A172 (cell line): ENCODE data around the gene TMEM80. TPM values are rescaled to one million over a fixed set of nuclear protein-coding genes. Genes with fewer than 3 reads are reported as not detected.
"Not testable (repeated sequence)": the region's sequence is repeated elsewhere in the genome, so short reads cannot be mapped to it uniquely, and the experiment has no call there.

ENCODE experiments used
- DNase-seq: peaks from one replicate; pipeline ENCODE4 v3.0.0-alpha.2; 2015; ENCODE audit warnings: low spot score
- total RNA-seq: library from RNA; depleted of rRNA; stranded (reverse); fragments of >200 nt; shearing (Covaris generic); gene quantifications from 2 replicates; pipeline ENCODE4 v1.2.3, GENCODE V29; 2014

TMEM80 gene
- total RNA-seq, 1 experiment from 2014 or later = 17.1 TPM

DNA sequence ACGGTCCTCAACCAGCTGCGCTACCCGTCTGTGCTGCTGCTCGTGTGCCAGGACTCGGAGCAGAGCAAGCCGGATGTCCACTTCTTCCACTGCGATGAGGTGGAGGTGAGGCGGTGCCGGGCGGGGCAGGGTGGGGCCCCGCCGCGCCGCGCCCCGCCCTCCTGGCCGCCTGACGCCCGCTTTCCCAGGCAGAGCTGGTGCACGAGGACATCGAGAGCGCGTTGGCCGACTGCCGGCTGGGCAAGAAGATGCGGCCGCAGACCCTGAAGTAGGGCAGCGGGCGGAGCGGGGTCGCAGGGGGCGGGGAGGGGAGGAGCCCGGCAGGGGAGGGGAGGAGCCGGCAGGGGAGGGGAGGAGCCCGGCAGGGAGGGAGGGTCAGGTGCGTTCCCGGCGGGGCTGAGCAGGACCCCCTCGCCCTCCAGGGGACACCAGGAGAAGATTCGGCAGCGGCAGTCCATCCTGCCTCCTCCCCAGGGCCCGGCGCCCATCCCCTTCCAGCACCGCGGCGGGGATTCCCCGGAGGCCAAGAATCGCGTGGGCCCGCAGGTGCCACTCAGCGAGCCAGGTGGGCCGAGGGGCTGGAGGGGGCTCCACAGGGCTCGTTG is 25.1 kb downstream of the TMEM80 start:
- DNase-seq = no peak

DNA sequence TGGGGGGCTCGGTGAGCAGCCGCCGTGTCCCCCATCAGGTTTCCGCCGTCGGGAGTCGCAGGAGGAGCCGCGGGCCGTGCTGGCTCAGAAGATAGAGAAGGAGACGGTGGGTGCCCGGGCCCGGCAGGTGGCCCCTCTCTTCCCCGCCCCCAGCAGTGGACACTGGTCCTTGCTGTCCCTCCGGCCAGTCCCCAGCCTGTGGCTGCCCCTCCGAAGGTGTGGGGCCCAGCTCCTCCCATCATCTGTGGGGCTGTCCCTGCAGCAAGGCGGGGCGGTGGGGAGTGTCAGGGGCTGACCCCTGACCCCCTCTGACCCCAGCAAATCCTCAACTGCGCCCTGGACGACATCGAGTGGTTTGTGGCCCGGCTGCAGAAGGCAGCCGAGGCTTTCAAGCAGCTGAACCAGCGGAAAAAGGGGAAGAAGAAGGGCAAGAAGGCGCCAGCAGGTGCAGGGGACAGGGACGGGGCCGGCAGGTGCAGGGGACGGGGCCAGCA is 25.7 kb downstream of the TMEM80 start:
- DNase-seq = no peak

DNA sequence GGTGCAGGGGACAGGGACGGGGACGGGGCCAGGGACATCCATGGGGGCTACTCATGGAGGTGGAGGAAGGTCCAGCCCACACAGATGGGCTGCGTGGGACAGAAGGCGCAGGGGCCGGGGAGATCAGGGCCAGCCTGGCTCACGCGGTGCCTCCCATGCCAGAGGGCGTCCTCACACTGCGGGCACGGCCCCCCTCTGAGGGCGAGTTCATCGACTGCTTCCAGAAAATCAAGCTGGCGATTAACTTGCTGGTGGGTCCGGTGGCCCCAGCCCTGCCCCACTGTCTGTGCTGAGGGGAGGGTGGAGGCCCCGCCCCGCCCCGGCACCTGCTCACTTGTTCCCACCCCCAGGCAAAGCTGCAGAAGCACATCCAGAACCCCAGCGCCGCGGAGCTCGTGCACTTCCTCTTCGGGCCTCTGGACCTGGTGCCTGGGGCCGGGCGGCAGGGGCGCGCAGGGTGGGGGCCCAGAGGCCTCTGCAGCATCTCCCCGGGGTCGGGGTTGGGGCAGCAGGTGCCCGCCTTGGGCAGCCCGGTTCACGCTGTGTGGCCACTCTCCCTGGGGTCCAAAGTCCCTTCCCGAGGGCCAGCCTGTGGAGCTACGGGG is 26.2 kb downstream of the TMEM80 start:
- no peak for DNase-seq

DNA sequence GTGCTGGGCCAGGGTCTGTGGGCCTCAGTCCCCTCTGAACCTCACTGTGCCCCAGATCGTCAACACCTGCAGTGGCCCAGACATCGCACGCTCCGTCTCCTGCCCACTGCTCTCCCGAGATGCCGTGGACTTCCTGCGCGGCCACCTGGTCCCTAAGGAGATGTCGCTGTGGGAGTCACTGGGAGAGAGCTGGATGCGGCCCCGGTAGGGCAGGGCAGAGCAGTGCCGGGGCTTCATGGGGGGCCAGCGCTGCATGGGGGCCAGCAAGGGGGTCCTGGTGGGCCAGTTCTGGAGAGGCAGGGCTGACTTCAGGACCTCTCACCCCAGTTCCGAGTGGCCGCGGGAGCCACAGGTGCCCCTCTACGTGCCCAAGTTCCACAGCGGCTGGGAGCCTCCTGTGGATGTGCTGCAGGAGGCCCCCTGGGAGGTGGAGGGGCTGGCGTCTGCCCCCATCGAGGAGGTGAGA is 26.8 kb downstream of the TMEM80 start:
- DNase-seq = no peak

DNA sequence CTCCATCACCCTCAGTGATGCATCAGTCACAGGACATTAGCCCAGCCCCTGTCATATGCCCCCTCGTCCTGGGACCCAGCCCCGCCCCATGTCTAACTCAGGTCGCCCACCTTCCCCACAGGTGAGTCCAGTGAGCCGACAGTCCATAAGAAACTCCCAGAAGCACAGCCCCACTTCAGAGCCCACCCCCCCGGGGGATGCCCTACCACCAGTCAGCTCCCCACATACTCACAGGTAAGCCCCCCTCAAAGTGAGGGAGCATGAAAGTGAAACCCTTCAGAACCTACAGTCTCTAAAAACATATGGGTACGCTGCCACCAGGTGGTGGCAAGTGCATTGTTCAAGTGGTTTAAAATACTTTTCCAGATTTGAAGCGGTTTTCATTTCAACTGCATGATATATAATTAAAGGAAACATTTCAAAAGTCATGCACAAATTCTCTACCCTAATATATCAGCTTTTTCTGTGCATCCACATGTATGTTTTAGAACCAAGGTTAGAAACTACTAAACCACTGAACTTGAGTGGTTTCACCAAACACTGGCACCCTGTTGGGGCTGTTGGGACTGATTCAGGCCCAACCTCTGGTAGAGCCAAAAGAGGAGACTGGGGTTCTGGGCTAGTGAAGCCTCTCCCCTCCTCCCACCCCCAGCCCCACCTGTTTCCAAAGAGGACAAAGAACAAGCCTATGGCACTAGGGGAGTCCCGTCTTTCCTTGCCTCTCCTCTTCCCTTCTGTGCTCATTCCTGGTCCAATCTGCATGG is 27.7 kb downstream of the TMEM80 start:
- no peak for DNase-seq

DNA sequence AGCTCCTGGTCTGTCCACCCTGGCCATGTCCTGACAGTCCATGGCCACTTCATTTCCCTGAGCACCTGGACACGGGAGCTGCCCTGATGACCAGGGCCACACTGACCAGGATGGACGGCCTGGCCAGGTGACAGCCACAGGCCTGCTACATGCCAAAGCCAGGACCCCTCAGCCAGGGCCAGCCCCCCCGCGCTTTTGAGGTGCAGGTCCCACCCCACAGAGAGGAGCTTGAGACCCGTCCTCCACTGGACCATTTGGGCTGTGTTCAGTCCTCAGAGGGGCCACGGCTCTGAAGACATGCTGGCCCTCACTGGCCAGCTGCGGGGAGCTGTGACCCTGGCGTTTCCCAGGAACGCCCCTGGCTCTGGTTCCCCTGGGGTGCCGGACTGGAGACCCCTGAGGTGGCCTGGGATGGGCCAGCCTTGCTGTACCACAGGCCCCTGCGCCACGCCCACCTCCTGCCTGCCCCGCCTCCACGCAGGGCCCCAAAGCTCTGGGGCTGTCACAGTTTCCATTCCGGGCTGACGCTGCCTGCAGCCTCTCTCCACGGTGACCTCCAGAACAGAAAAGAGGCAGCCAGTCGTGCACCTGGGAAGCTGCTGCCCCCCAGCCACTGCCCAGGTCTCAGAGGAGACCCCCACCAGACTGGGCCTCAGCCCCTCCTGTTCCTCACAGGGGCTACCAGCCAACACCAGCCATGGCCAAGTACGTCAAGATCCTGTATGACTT is 28.6 kb downstream of the TMEM80 start:
- no peak for DNase-seq

DNA sequence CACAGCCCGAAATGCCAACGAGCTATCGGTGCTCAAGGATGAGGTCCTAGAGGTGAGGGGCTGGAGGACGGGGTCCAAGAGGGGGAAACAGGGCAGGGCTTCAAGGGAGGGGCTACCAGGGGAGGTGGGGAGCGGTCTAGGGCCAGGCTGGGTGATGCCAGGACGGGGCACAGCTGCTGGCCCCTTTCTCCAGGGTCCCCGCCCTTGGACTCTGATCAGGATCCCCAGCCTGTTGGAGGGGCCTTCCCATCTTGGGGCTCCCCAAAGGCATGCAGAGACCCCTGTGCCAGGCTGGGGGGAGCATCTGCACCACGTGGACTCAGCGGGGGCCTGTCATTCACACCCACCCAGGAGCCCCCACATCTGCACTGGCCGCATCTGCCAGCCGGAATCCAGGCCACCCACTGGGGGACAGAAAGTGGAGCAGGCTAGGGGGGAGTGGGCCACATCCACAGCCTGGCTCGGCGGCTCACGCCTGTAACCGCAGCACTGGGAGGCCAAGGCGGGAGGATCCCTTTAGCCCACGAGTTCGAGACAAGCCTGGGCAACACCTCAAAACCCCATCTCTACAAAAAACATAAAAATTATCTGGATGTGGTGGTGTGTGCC is 29.3 kb downstream of the TMEM80 start:
- DNase-seq = no peak

DNA sequence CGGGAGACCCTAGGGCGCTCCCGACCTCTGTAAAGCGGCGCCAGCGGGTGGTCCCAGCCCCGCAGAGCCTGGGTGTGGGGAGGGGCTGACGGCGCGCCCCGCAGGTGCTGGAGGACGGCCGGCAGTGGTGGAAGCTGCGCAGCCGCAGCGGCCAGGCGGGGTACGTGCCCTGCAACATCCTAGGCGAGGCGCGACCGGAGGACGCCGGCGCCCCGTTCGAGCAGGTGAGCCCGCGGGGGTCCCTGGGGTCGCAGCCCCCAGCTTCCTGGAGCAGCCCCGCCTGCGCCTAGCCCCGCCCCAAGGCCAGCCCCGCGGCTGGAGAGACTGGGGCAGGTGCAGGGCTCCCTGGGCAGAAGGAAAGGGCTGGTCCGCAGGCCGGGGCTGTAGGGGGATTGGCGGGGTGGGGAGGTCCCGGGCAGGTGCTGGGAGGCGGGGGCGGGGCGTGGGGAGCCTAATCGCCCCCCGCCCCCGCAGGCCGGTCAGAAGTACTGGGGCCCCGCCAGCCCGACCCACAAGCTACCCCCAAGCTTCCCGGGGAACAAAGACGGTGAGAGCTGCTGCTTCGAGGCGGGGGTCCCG is 30.1 kb downstream of the TMEM80 start:
- no peak for DNase-seq

DNA sequence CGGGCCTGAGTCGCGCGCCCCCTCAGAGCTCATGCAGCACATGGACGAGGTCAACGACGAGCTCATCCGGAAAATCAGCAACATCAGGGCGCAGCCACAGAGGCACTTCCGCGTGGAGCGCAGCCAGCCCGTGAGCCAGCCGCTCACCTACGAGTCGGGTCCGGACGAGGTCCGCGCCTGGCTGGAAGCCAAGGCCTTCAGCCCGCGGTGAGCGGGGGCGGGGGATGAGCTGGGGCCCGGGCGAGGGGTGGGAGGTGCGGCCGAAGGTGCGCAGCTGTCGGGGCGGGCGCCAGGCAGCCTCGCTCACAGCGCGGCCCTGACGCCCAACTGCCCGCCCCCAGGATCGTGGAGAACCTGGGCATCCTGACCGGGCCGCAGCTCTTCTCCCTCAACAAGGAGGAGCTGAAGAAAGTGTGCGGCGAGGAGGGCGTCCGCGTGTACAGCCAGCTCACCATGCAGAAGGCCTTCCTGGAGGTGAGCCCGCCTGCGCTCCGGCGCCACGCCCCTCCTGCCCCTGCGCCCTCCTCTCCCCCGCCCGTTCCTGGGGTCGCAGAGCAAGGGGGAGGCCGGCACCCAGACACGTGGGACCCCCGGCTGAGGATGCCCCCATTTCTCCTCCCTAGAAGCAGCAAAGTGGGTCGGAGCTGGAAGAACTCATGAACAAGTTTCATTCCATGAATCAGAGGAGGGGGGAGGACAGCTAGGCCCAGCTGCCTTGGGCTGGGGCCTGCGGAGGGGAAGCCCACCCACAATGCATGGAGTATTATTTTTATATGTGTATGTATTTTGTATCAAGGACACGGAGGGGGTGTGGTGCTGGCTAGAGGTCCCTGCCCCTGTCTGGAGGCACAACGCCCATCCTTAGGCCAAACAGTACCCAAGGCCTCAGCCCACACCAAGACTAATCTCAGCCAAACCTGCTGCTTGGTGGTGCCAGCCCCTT is 30.9 kb downstream of the TMEM80 start:
- no peak for DNase-seq

DNA sequence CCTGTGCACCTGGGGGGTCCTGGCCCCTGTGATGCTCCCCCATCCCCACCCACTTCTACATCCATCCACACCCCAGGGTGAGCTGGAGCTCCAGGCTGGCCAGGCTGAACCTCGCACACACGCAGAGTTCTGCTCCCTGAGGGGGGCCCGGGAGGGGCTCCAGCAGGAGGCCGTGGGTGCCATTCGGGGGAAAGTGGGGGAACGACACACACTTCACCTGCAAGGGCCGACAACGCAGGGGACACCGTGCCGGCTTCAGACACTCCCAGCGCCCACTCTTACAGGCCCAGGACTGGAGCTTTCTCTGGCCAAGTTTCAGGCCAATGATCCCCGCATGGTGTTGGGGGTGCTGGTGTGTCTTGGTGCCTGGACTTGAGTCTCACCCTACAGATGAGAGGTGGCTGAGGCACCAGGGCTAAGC is 31.7 kb downstream of the TMEM80 start:
- no peak for DNase-seq

DNA sequence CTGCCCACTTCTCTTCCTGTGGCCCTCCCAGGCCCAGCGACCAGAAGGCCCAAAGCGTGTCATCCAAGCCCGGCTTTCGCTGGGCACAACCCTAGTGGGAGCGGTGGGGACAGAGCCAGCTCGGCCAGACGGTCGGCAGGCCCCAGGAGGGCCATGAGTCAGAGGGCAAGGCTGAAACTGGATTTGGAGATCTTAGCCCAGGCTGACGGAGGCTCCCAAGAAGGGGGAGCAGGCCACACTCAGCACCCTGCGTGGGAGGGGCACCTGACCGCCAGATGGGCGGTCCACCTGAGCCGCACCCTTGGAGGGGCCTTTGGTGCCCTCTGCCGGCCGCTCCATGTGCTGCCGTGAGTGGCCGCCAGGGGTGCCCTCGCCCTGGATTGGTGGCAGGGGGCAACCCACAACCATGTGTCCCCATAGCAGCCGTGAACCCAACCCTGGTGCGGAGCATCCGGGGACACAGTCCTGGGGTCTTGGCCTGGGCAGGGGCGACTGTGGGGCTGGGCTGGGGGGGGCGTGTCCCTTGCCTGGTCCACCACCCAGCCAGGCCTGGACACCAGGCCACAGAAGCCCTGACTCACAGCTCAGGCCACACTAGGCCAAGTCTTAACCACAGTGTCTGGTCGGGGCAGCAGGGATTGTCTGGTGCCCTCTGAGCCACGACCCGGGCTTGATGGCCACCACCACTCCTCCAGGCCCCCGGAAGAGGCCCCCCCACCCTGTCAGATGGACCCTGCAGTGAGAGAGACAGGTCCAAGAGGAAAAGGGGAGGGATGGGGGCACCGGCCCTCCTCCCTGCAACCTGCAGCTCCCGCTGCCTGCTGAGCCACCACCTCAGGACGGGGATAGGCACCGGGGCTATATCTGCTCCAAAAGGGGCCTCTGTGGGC is 32.5 kb downstream of the TMEM80 start:
- DNase-seq = peak; percentile 98

DNA sequence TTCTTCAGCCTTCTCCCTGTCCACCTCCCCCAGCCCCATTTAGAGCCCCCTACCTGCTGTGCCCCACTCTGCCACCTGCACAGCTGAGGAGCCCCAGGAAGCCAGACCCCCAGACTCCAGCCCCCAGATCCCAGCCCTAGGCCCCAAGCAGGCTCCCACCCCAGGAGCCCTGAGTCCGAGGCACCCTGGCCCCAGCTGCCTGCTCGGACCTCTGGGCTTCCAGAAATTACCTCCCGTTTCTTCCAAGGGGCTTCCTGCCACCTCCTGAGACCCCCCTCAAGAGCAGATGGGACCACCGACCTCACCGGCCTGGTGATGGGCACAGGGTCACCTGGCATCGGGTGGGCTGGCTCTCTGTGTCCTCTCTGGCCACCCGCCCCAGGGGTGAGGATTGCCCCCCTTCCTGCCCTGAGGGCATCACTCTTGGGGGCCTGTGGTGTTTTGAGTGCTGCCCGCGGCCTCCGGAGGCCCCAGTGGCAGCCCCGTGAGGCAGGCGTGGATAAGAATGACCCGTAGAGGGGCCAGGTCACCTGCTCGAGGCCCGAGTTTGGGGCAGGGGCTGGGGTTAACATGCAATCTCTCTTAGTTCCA is 33.4 kb downstream of the TMEM80 start:
- no peak for DNase-seq

DNA sequence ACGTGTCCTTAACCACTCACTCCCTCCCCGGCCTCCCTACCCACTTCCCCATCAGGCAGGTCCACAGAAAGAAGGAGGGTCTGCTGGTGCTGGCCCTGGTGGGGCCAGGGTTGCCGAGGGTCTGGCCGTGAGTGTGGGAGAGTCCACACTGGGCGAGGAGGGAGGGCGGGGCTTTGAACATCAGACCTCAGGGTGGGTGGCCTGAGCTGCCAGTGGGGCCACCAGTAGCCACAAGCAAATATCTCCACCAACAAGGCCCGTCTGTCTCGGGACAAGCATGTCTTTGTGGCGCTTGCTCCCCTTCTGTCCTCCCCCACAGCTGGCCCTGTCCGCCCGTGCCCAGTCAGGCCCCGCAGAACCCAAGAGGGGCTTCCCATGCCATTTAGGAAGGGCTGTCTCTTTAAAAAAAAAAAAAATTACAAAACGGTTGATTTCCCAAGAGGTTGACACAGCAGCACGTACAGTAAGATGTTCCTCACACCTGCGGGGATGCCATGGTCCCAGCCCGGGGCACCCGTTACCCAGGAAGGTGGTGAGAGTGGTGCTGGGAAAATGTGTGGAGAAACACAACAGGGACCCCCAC is 34.0 kb downstream of the TMEM80 start:
- DNase-seq = no peak

DNA sequence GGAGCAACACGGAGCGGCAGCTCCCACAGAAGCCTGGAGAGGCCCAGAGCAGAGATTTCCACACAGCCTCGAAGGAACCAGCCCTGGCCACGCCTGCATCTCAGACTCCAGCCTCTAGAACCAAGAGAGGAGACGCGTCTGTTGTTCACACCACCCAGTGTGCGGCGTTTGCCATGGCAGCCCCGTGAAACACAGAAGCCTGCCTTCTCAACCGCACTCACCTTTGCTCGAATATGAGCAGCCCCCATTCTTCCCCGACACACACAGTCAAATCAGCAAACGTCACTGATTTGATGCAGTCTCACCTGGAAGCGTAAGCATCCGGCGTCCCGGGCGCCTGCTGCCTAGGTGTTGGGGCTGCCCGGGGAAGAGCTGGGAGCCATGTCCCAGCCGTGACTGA is 37.5 kb downstream of the TMEM80 start:
- DNase-seq = no peak

DNA sequence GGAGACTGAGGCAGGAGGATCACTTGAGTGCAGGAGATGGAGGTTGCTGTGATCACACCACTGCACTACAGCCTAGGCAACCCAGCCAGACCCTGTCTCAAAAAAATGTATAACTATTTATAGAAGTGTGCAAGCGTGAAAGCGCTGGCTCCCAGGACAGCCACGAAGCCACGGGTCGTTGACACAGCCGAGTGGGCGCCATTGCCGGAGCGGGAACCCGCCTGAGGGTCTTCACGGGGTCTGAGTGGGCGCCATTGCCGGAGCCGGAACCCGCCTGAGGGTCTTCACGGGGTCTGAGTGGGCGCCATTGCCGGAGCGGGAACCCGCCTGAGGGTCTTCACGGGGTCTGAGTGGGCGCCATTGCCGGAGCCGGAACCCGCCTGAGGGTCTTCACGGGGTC is 38.9 kb downstream of the TMEM80 start:
- not testable (repeated sequence) for DNase-seq

DNA sequence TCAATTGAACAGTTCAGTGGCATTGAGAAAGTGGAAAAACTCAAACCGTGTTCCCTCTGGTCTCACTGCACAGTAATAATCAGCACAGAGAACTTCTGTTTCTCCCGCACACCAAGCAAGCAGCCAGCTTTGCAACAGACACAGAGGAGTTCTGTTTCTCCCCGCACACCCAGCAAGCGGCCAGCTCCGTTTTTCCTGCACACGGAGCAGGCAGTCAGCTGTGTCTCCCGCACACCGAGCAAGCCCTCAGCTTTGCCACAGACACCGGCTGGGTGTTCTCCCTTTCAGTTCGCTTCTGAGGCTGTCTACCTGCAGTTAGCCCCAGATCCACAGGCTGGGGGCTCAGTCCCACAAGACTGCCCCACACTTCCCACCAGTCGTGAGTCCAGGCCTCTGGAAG is 41.8 kb downstream of the TMEM80 start:
- DNase-seq = no peak

DNA sequence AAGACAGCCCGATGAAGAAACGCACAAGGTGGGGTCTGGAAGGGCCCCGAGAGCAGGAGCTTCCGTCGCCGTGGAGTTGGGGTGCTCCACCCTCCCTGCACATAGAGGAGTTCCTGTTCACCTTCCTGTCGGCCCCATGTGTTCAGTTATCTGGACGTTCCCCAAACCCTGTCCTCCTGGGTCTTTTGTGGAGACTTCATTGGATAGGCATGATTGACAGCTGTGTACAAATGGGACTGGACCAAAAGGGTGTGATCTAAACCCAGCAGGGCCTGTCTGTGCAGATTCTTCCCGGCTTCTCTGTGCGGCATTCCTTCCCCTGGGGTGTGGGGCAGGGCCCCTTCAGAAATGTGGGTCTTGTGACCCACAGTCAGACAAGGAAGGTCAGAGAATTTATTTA is 42.3 kb downstream of the TMEM80 start:
- not testable (repeated sequence) for DNase-seq

DNA sequence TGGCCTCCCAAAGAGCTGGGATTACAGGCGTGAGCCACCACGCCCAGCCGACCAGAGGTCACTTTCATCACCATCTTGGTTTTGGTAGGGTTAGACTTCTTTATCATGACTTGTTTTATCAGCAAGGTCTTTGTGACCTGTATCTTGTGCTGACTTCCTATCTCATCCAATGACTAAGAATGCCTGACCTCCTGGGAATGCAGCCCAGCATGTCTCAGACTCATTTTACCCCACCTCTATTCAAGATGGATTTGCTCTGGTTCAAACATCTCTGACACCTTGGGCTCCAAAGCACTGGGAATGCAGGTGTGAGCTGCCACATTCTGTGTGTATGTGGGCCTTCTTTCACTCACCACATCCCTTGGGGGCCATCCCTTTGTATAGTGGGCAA is 46.5 kb downstream of the TMEM80 start:
- DNase-seq = no peak
